GM23248 (cell line): ENCODE data around the gene BOLA1.

ENCODE experiments used
- EZH2 ChIP-seq: fragments of 200-600 bp; sonication (generic); IDR thresholded peaks from 2 replicates; pipeline ENCODE4 v1.6.1; 2018; ENCODE audit warnings: antibody characterized with exemption, mild to moderate bottlenecking; ENCODE audit not compliant: insufficient read depth, poor library complexity, severe bottlenecking
- EZH2phosphoT487 ChIP-seq: fragments of 200-600 bp; sonication (generic); IDR thresholded peaks from 2 replicates; pipeline ENCODE4 v1.6.1; 2018; ENCODE audit warnings: antibody characterized with exemption, moderate library complexity, mild to moderate bottlenecking, low read depth; ENCODE audit not compliant: insufficient read depth

DNA sequence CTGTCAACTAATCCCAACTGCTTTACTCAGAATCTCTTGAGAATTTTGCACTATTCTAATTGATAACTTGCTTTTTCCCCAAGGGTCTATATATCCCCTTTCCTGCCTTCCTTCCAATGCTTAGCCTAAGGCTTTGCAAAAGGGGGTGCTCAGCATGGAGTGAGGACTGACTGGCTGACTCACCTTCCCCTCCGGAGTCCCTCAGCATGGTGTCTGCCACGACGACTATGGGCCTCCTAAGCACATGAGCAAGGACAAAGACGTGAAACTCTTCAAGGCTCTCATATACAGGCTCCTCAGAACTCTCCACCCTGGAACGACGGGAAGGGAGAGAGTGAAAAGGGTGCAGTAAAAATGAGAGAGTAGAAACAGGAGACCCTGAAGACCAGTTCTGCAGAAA is 50.5 kb downstream of the BOLA1 start:
- TF ChIP-seq EZH2phosphoT487 (no peak), EZH2 (no peak)
